HG02870 (cell line): ENCODE data around the gene CGB3.
"Not testable (repeated sequence)": the region's sequence is repeated elsewhere in the genome, so short reads cannot be mapped to it uniquely, and the experiment has no call there.

Experiments used
- ATAC-seq: cut with Tn5 transposase; IDR thresholded peaks from one replicate; pipeline ENCODE4 v1.9.1; 2021; ENCODE audit warnings: mild to moderate bottlenecking, moderate library complexity; ENCODE audit not compliant: unreplicated experiment

The CGB3 gene

GRCh38 chr19:49024233-49024632 lies at the start of gene CGB3:
Gene CGB3 (minus strand): TSS chr19:49024333. CDS start chr19:49023971, 362 bp downstream.
- ATAC-seq, result not testable (repeated sequence)

- ATAC-seq, result no peak
Observed at GRCh38 chr19:49071860-49072547, 47.9 kb upstream of the CGB3 start.

GRCh38 chr19:49070416-49070815 lies 46.3 kb upstream of the CGB3 start:
- ATAC-seq, result no peak

GRCh38 chr19:49069026-49069425 lies 44.9 kb upstream of the CGB3 start:
- ATAC-seq, result no peak

GRCh38 chr19:49067554-49067953 lies 43.4 kb upstream of the CGB3 start:
- no peak for ATAC-seq

GRCh38 chr19:49065905-49066512 lies 41.9 kb upstream of the CGB3 start:
- no peak for ATAC-seq

- ATAC-seq, result no peak
Observed at GRCh38 chr19:49064768-49065611, 40.9 kb upstream of the CGB3 start, which contains the start of gene NTF4. Gene NTF4 (minus strand): TSS chr19:49064818. CDS start chr19:49061997, 2,821 bp downstream.

- no peak for ATAC-seq
Observed at GRCh38 chr19:49064029-49064629, 40.0 kb upstream of the CGB3 start.

GRCh38 chr19:49061445-49061844 lies 37.3 kb upstream of the CGB3 start:
- ATAC-seq, result no peak

- ATAC-seq, result no peak
Observed at GRCh38 chr19:49061000-49061399, 36.9 kb upstream of the CGB3 start.

GRCh38 chr19:49059053-49059452 lies 34.9 kb upstream of the CGB3 start:
- ATAC-seq, result no peak

GRCh38 chr19:49058562-49058961 lies 34.4 kb upstream of the CGB3 start:
- ATAC-seq, result no peak

GRCh38 chr19:49057636-49058234 lies 33.6 kb upstream of the CGB3 start, which contains the start of gene CGB7:
Gene CGB7 (minus strand): TSS chr19:49057749. CDS start chr19:49055375, 2,374 bp downstream.
- no peak for ATAC-seq

GRCh38 chr19:49056902-49057596 lies 32.9 kb upstream of the CGB3 start:
- ATAC-seq, result not testable (repeated sequence)

GRCh38 chr19:49056101-49056901 lies 32.2 kb upstream of the CGB3 start:
- no peak for ATAC-seq

- ATAC-seq, result not testable (repeated sequence)
Observed at GRCh38 chr19:49050376-49051033, 26.4 kb upstream of the CGB3 start.

- not testable (repeated sequence) for ATAC-seq
Observed at GRCh38 chr19:49049834-49050233, 25.7 kb upstream of the CGB3 start.

GRCh38 chr19:49049011-49049410 lies 24.9 kb upstream of the CGB3 start, which contains the start of gene CGB8:
Gene CGB8 (minus strand): TSS chr19:49049111. CDS start chr19:49048739, 372 bp downstream.
- not testable (repeated sequence) for ATAC-seq
